OCI-LY7 (cell line): Measurements from ENCODE around the gene MTHFS. TPM values are rescaled to one million over a fixed set of nuclear protein-coding genes. Genes with fewer than 3 reads are reported as not detected.

ENCODE experiments used
- BruUV-seq: library from RNA; stranded (reverse); fragments of 400-500 nt; replicated peaks from 2 replicates; lab custom pipeline; 2021; lab: Mats Ljungman, UMichigan
- CTCF ChIA-PET: fragments of 300-600 bp; sonication (Branson Sonifier 250); formaldehyde crosslinking; loops from one replicate; lab custom pipeline; 2022; ENCODE audit warnings: antibody characterized with exemption; ENCODE audit not compliant: unreplicated experiment; lab: Charles Lee
- POLR2A ChIA-PET: fragments of 300-600 bp; sonication (Branson Sonifier 250); formaldehyde crosslinking; loops from one replicate; lab custom pipeline; 2022; ENCODE audit warnings: antibody characterized with exemption; lab: Charles Lee
- DNase-seq: peaks from one replicate; pipeline ENCODE4 v3.0.0-alpha.2; 2015; ENCODE audit warnings: low spot score
- H2AFZ ChIP-seq: fragments of 200-600 bp; sonication (generic), shearing (Covaris generic); 2 replicates; pipeline ENCODE4 v1.6.1; 2014; ENCODE audit warnings: mild to moderate bottlenecking, antibody characterized with exemption, low read length, moderate library complexity
- H3K27ac ChIP-seq: fragments of 200-600 bp; sonication (generic); 2 replicates; pipeline ENCODE4 v1.5.1; 2014; ENCODE audit warnings: mixed run types, low read depth, mild to moderate bottlenecking, moderate library complexity, low read length, inconsistent platforms; ENCODE audit not compliant: poor library complexity, severe bottlenecking
- H3K36me3 ChIP-seq: fragments of 200-600 bp; sonication (generic); 2 replicates; pipeline ENCODE4 v1.6.1; 2014; ENCODE audit warnings: mild to moderate bottlenecking, antibody characterized with exemption, low read length, moderate library complexity, mixed read lengths; ENCODE audit not compliant: insufficient read depth
- H3K4me1 ChIP-seq: fragments of 200-600 bp; sonication (generic); 2 replicates; pipeline ENCODE4 v1.5.1; 2014; ENCODE audit warnings: mild to moderate bottlenecking, low read length; ENCODE audit not compliant: insufficient read depth, poor library complexity, severe bottlenecking
- H3K4me2 ChIP-seq: fragments of 200-600 bp; sonication (generic); 2 replicates; pipeline ENCODE4 v1.6.1; 2014; ENCODE audit warnings: mild to moderate bottlenecking, low read length
- H3K4me3 ChIP-seq: fragments of 200-600 bp; sonication (generic); 2 replicates; pipeline ENCODE4 v1.5.1; 2014; ENCODE audit warnings: mild to moderate bottlenecking, low read depth, low read length; ENCODE audit not compliant: poor library complexity, severe bottlenecking
- H3K79me2 ChIP-seq: fragments of 200-600 bp; sonication (generic); 2 replicates; pipeline ENCODE4 v1.6.1; 2016; ENCODE audit warnings: low read depth, mild to moderate bottlenecking, low read length, moderate library complexity, mixed read lengths; ENCODE audit not compliant: insufficient read depth
- H3K9me2 ChIP-seq: fragments of 200-600 bp; sonication (generic); 2 replicates; pipeline ENCODE4 v1.6.1; 2016; ENCODE audit warnings: mild to moderate bottlenecking, low read length, mixed read lengths; ENCODE audit not compliant: insufficient read depth
- H3K9me3 ChIP-seq: fragments of 200-600 bp; sonication (generic); 2 replicates; pipeline ENCODE4 v1.6.1; 2014; ENCODE audit warnings: mild to moderate bottlenecking, mixed run types, low read length, mixed read lengths
- H4K20me1 ChIP-seq: fragments of 200-600 bp; sonication (generic); 2 replicates; pipeline ENCODE4 v1.6.1; 2014; ENCODE audit warnings: mild to moderate bottlenecking, antibody characterized with exemption, low read length, moderate library complexity, mixed read lengths; ENCODE audit not compliant: insufficient read depth
- CTCF ChIP-seq: fragments of 200-600 bp; sonication (generic); conservative IDR thresholded peaks from 2 replicates; pipeline ENCODE4 v1.5.1; 2014; ENCODE audit warnings: mild to moderate bottlenecking, antibody characterized with exemption, low read length, moderate library complexity, mixed read lengths
- EZH2phosphoT487 ChIP-seq: fragments of 200-600 bp; sonication (generic); IDR thresholded peaks from 2 replicates; pipeline ENCODE4 v1.6.1; 2018; ENCODE audit warnings: low read depth, borderline replicate concordance, mild to moderate bottlenecking, mixed run types, antibody characterized with exemption, low read length, moderate library complexity, mixed read lengths
- intact Hi-C: fragments of 100-400 bp; cut with micrococcal nuclease; formaldehyde crosslinking; loops from one replicate; pipeline ENCODE4 v1.10.0; 2022; ENCODE audit not compliant: unreplicated experiment
- total RNA-seq, 2 experiments: library from RNA; depleted of rRNA in 1 of 2; stranded (reverse); fragments of >200 nt in 1 of 2; shearing (Covaris generic) in 1 of 2; gene quantifications; 2 replicates each; pipeline ENCODE4 v1.2.3, GENCODE V29; 2014 to 2022

The MTHFS gene
- total RNA-seq, 2 experiments from 2014 or later = 12.4 to 32.3 TPM

DNA sequence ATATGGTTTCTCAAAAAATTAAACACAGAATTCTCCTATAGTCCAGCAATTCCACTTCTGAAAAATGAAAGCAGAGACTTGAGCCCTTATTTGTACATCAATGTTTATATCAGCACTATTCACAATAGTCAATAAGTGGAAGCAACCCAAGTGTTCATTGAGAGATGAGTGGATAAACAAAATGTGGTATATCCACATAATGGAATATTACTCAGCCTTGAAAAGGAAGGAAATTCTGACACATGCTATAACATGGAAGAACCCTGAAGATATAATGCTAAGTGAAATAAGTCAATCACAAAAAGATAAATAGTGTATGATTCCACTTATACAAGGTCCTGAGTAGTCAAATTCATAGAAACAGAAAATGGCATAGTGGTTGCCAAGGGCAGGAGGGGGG lies 76.6 kb downstream of the MTHFS start:
- TF ChIP-seq EZH2phosphoT487 (no peak), CTCF (no peak)
- Histone ChIP-seq H3K27ac (no peak overlapping the region), H3K4me1 (no peaks in the 10 kb centered on the region), H2AFZ (no peak overlapping the region), H3K4me2 (no peak overlapping the region), H3K9me3 (0 out of 2 replicates have a peak, but pooled peaks cover 6% of the 10 kb centered on the region), H3K79me2 (no peaks in the 10 kb centered on the region), H4K20me1 (no peaks in the 10 kb centered on the region), H3K9me2 (no peaks in the 10 kb centered on the region), H3K36me3 (no peaks in the 10 kb centered on the region), H3K4me3 (no peak overlapping the region)
- BruUV-seq = no TSS peak
- intact Hi-C loops = no loop called here
- no peak for DNase-seq
- CTCF ChIA-PET = no interaction called here
- POLR2A ChIA-PET = no interaction called here

DNA sequence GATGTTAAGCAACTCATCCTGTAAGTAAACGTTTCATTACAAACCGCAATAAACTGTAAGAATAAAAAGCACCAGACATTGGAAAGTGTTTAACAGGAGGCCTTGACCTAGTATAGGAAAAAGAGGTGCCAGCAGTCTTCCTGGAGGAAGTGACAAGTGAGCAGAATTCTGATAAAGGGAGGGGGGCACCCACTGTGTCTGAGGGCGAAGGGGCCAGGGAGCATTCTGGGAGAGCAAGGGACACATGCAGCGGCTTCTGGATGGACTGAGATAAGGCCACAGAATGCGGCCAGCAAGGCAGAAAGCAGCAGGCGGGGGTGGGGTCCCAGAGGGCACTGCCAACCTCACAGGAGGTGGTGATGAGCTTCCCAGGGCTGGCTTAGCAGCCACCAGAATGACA lies 80.2 kb downstream of the MTHFS start:
- Histone ChIP-seq H3K36me3 (no peaks in the 10 kb centered on the region), H3K4me1 (no peaks in the 10 kb centered on the region), H3K79me2 (no peaks in the 10 kb centered on the region), H3K9me2 (no peaks in the 10 kb centered on the region), H4K20me1 (no peaks in the 10 kb centered on the region), H3K27ac (no peak overlapping the region), H3K4me2 (no peak overlapping the region), H3K9me3 (0 out of 2 replicates have a peak, but pooled peaks cover 6% of the 10 kb centered on the region), H2AFZ (no peak overlapping the region), H3K4me3 (no peak overlapping the region)
- no TSS peak for BruUV-seq
- no peak for DNase-seq
- intact Hi-C loops = no loop called here
- ChIA-PET POLR2A (no interaction called here), CTCF (no interaction called here)
- TF ChIP-seq CTCF (no peak), EZH2phosphoT487 (no peak)

GRCh38 chr15:79815468-79815867 lies 81.3 kb downstream of the MTHFS start:
- BruUV-seq = no TSS peak

More at GRCh38 chr15:79815468-79815867, 81.3 kb downstream of the MTHFS start:
- ChIA-PET POLR2A (no interaction called here), CTCF (no interaction called here)
- intact Hi-C loops = no loop called here
- DNase-seq = no peak
- H2AFZ ChIP-seq = no peak overlapping the region
- no peaks in the 10 kb centered on the region for H4K20me1 ChIP-seq
- no peaks in the 10 kb centered on the region for H3K79me2 ChIP-seq
- no peaks in the 10 kb centered on the region for H3K9me2 ChIP-seq
- no peak overlapping the region for H3K27ac ChIP-seq
- H3K4me1 ChIP-seq = no peaks in the 10 kb centered on the region
- H3K4me3 ChIP-seq = no peak overlapping the region
- H3K4me2 ChIP-seq = no peak overlapping the region
- H3K9me3 ChIP-seq = 0 out of 2 replicates have a peak, but pooled peaks cover 6% of the 10 kb centered on the region
- TF ChIP-seq EZH2phosphoT487 = no peak
- H3K36me3 ChIP-seq = no peaks in the 10 kb centered on the region
